GM12878 (cell line): ENCODE results near the gene CABYR. TPM values are rescaled to one million over a fixed set of nuclear protein-coding genes. Genes with fewer than 3 reads are reported as not detected.

ENCODE experiments used
- ATAC-seq: fragments of 200-7000 bp; cut with Tn5 transposase; 3 replicates; pipeline ENCODE4 v1.9.1; 2020; ENCODE audit warnings: mild to moderate bottlenecking, moderate library complexity
- BruUV-seq: library from RNA; stranded (reverse); fragments of 400-500 nt; replicated peaks from 2 replicates; lab custom pipeline; 2021; lab: Mats Ljungman, UMichigan
- CTCF ChIA-PET: fragments of 300-600 bp; sonication (Branson Sonifier 250); formaldehyde crosslinking; extraction: SDS; loops from one replicate; lab custom pipeline; 2021; ENCODE audit warnings: inconsistent platforms; lab: Yijun Ruan, JAX
- POLR2A ChIA-PET: fragments of 350-600 bp; formaldehyde crosslinking; extraction: SDS; loops from one replicate; lab custom pipeline; 2021; ENCODE audit warnings: inconsistent platforms; lab: Charles Lee
- RAD21 ChIA-PET: fragments of 300-600 bp; sonication (Branson Sonifier 250); formaldehyde crosslinking; loops from one replicate; lab custom pipeline; 2023; ENCODE audit warnings: antibody characterized with exemption; ENCODE audit not compliant: unreplicated experiment; lab: Charles Lee
- SMC1A ChIA-PET: fragments of 300-600 bp; sonication (Branson Sonifier 250); formaldehyde crosslinking; loops from one replicate; lab custom pipeline; 2023; ENCODE audit not compliant: unreplicated experiment, uncharacterized antibody; lab: Charles Lee
- DNase-seq: peaks from one replicate; pipeline ENCODE4 v3.0.0-alpha.2; 2011; ENCODE audit warnings: low read depth, low spot score
- FAIRE-seq: peaks from 3 replicates; lab custom pipeline; 2011; peaks lifted over from hg19 to GRCh38; lab: Jason Lieb, UNC
- H2AFZ ChIP-seq: 2 replicates; pipeline ENCODE4 v1.6.0; 2011; ENCODE audit warnings: low read depth, low read length, control low read depth; ENCODE audit not compliant: control insufficient read depth
- H3K27ac ChIP-seq: 2 replicates; pipeline ENCODE4 v1.5.1; 2011; ENCODE audit warnings: control low read depth; ENCODE audit not compliant: control insufficient read depth, insufficient read depth
- H3K27me3 ChIP-seq, 2 experiments: replicated peaks in 1 of 2; 2 replicates each; pipeline versions ENCODE4 v1.6.0 to v1.6.1; 2011; ENCODE audit warnings: low read length in 1 of 2; ENCODE audit not compliant: control insufficient read depth in 2 of 2, insufficient read depth in 2 of 2
- H3K36me3 ChIP-seq, 2 experiments: 2 replicates each; pipeline ENCODE4 v1.5.1; 2011; ENCODE audit warnings: low read length in 1 of 2; ENCODE audit not compliant: control insufficient read depth in 2 of 2, insufficient read depth in 2 of 2
- H3K4me1 ChIP-seq: 2 replicates; pipeline ENCODE4 v1.6.1; 2011; ENCODE audit warnings: mild to moderate bottlenecking, low read length, moderate library complexity, mixed read lengths; ENCODE audit not compliant: control insufficient read depth, insufficient read depth
- H3K4me2 ChIP-seq: 2 replicates; pipeline ENCODE4 v1.6.0; 2011; ENCODE audit warnings: control low read depth; ENCODE audit not compliant: control insufficient read depth, insufficient read depth
- H3K4me3 ChIP-seq: fragments of 200-600 bp; sonication (generic); 2 replicates; pipeline ENCODE4 v1.5.1; 2016
- H3K79me2 ChIP-seq: 2 replicates; pipeline ENCODE4 v1.6.0; 2011; ENCODE audit warnings: low read length; ENCODE audit not compliant: control insufficient read depth, insufficient read depth
- H3K9ac ChIP-seq: 2 replicates; pipeline ENCODE4 v1.8.0; 2011; ENCODE audit warnings: low read length, control low read depth, mixed read lengths; ENCODE audit not compliant: control insufficient read depth, insufficient read depth
- H3K9me3 ChIP-seq: replicated peaks from 3 replicates; pipeline ENCODE4 v1.5.1; 2011; ENCODE audit warnings: mild to moderate bottlenecking, low read length; ENCODE audit not compliant: control insufficient read depth, insufficient read depth
- H4K20me1 ChIP-seq: 2 replicates; pipeline ENCODE4 v1.6.0; 2011; ENCODE audit not compliant: control insufficient read depth, insufficient read depth
- BMI1 ChIP-seq: fragments of 450-650 bp; IDR thresholded peaks from 2 replicates; pipeline ENCODE4 v1.6.1; 2016; ENCODE audit warnings: mild to moderate bottlenecking, moderate library complexity, borderline replicate concordance
- CEBPZ ChIP-seq: fragments of 150-350 bp; IDR thresholded peaks from 2 replicates; pipeline ENCODE4 v1.6.1; 2016; ENCODE audit warnings: low read depth, low read length
- CUX1 ChIP-seq: IDR thresholded peaks from 2 replicates; pipeline ENCODE4 v1.6.1; 2012; ENCODE audit warnings: improper control_type of control experiment, low read depth, low read length; ENCODE audit not compliant: insufficient replicate concordance
- E4F1 ChIP-seq: fragments of 450-650 bp; IDR thresholded peaks from 2 replicates; pipeline ENCODE4 v1.6.1; 2018; ENCODE audit warnings: borderline replicate concordance, mild to moderate bottlenecking; ENCODE audit not compliant: partially characterized antibody
- FOXM1 ChIP-seq: IDR thresholded peaks from 2 replicates; pipeline ENCODE4 v1.6.1; 2012; ENCODE audit warnings: low read depth, mild to moderate bottlenecking, inconsistent platforms, low read length, moderate library complexity
- MAX ChIP-seq: IDR thresholded peaks from 2 replicates; pipeline ENCODE4 v1.6.1; 2012; ENCODE audit warnings: low read depth, low read length, improper control_type of control experiment
- NRF1 ChIP-seq: conservative IDR thresholded peaks from 2 replicates; pipeline ENCODE4 v1.6.1; 2011; ENCODE audit warnings: mild to moderate bottlenecking, low read depth, low read length, improper control_type of control experiment
- RAD51 ChIP-seq: fragments of 450-650 bp; IDR thresholded peaks from 2 replicates; pipeline ENCODE4 v1.6.1; 2016; ENCODE audit warnings: moderate library complexity, mild to moderate bottlenecking, inconsistent platforms
- STAT3 ChIP-seq: IDR thresholded peaks from 2 replicates; pipeline ENCODE4 v1.6.1; 2011; ENCODE audit warnings: low read depth, low read length, improper control_type of control experiment
- SUPT20H ChIP-seq: IDR thresholded peaks from 2 replicates; pipeline ENCODE4 v1.6.1; 2011; ENCODE audit warnings: low read depth, mild to moderate bottlenecking, low read length, moderate library complexity, borderline replicate concordance; ENCODE audit not compliant: control insufficient read depth
- WGBS: methylation state at CpG from one replicate; pipeline ENCODE4 v1.1.6; 2016; ENCODE audit warnings: low lambda C conversion rate; ENCODE audit not compliant: insufficient replicate concordance, insufficient coverage; ENCODE audit errors: missing lambda C conversion rate; 5-methylcytosine and 5-hydroxymethylcytosine counted together
- in situ Hi-C: fragments of 300-500 bp; cut with MboI; formaldehyde crosslinking; loops from 9 replicates; pipeline ENCODE4 v1.14.3; 2018; ENCODE audit warnings: mixed read lengths
- intact Hi-C: fragments of 100-400 bp; cut with micrococcal nuclease; formaldehyde crosslinking; loops from one replicate; pipeline ENCODE4 v1.14.2; 2022; ENCODE audit not compliant: unreplicated experiment
- polyA plus RNA-seq, 11 experiments: library from polyadenylated mRNA; depleted of rRNA in 4 of 11; unstranded in 6 of 11; stranded (reverse) in 5 of 11; fragments of >200 nt; fragmentation: Nextera tagmentation in 4 of 11; fragmentation: Illumina TruSeq in 1 of 11; extraction: Ambion mirVana in 4 of 11; extraction: Trizol in 1 of 11; gene quantifications; 1 replicate in 1 of 11; 2 replicates in 10 of 11; pipeline versions ENCODE4 v1.2.1 to v1.2.3, GENCODE V29; 2011 to 2016; ENCODE audit warnings: inconsistent platforms in 2 of 11, missing spikeins in 2 of 11, low read depth in 1 of 11
- total RNA-seq, 4 experiments: library from RNA; depleted of rRNA in 3 of 4; stranded (reverse); fragments of >200 nt in 3 of 4; fragmentation: Illumina TruSeq in 1 of 4; extraction: Trizol in 1 of 4; gene quantifications; 2 replicates each; pipeline versions ENCODE4 v1.2.1 to v1.2.3, GENCODE V29; 2013 to 2021

Gene CABYR
- total and polyA plus RNA-seq, 10 of the 15 experiments (the other 5 are each of a cell fraction or from before 2014, with no cell fraction given): 0.29 to 2.8 (median 1.7) TPM

GRCh38 chr18:24121625-24122024 is 17.2 kb upstream of the CABYR start:
- FAIRE-seq (no peak), ATAC-seq (no peak), DNase-seq (no peak)
- Histone ChIP-seq H3K9me3 (no peaks in the 10 kb centered on the region), H3K27me3 (no peaks in the 10 kb centered on the region), H3K79me2 (no peaks in the 10 kb centered on the region), H3K4me2 (no peak overlapping the region), H2AFZ (no peak overlapping the region), H3K4me3 (no peak overlapping the region), H3K9ac (no peak overlapping the region), H3K36me3 (peaks cover 0 to 7% of the 10 kb centered on the region in 2 experiments), H4K20me1 (no peaks in the 10 kb centered on the region), H3K4me1 (no peaks in the 10 kb centered on the region), H3K27ac (no peak overlapping the region)
- SMC1A ChIA-PET: no interaction called here
- POLR2A ChIA-PET: interaction anchor here (0.7 kb wide), 1 partner anchor 540 kb away, joined by 3 read pairs; no protein-coding TSS in a partner anchor
- CTCF ChIA-PET: interaction anchor here (2.7 kb wide), 1 partner anchor 203 kb away, joined by 16 read pairs; no protein-coding TSS in a partner anchor
- 67% methylated on average over 2 of the region's 2 CpGs for WGBS
- RAD21 ChIA-PET: interaction anchor here (0.7 kb wide), 1 partner anchor 111 kb away, joined by 3 read pairs; no protein-coding TSS in a partner anchor
- BruUV-seq: no TSS peak
- in situ Hi-C loops: loop anchor here (10.0 kb wide), 1 partner anchor 497 kb away; no protein-coding TSS in a partner anchor
- intact Hi-C loops: no loop called here
- TF ChIP-seq RAD51 (no peak), MAX (no peak), FOXM1 (no peak), SUPT20H (no peak), E4F1 (no peak), CUX1 (no peak), BMI1 (no peak), NRF1 (no peak), STAT3 (no peak), CEBPZ (no peak)
